Naive thymus-derived CD4-positive, alpha-beta T cell (primary cell): ENCODE measurements around the gene STXBP2. TPM values are rescaled to one million over a fixed set of nuclear protein-coding genes. Genes with fewer than 3 reads are reported as not detected.

Source experiments
- ATAC-seq: fragments of 150-1000 bp; cut with Tn5 transposase; 2 replicates; pipeline ENCODE4 v1.10.0; 2021; ENCODE audit warnings: mild to moderate bottlenecking, moderate library complexity
- CTCF ChIA-PET: fragments of 350-600 bp; sonication (Branson Sonifier 250); formaldehyde crosslinking; loops from one replicate; lab custom pipeline; 2021; ENCODE audit warnings: antibody characterized with exemption; lab: Charles Lee
- POLR2A ChIA-PET: fragments of 350-600 bp; sonication (Branson Sonifier 250); formaldehyde crosslinking; loops from one replicate; lab custom pipeline; 2021; ENCODE audit warnings: antibody characterized with exemption, inconsistent platforms; lab: Charles Lee
- DNase-seq, 9 donors: peaks; one replicate each; pipeline versions ENCODE4 v3.0.0 to v3.0.0-alpha.2; 2020 to 2022; ENCODE audit warnings: mixed read lengths in 1 of 9
- H3K27ac ChIP-seq: one replicate; pipeline ENCODE4 v1.7.0; 2013; ENCODE audit warnings: mild to moderate bottlenecking, low read depth, low read length, moderate library complexity
- H3K27me3 ChIP-seq, 2 donors: one replicate each; pipeline ENCODE4 v1.7.0; 2013; ENCODE audit warnings: low read length in 2 of 2, mild to moderate bottlenecking in 2 of 2, moderate library complexity in 2 of 2; ENCODE audit not compliant: control insufficient read depth in 2 of 2, insufficient read depth in 2 of 2
- H3K36me3 ChIP-seq, 3 experiments: 1 replicate in 2 of 3; 2 replicates in 1 of 3; pipeline ENCODE4 v1.7.0; 2013; ENCODE audit warnings: low read length in 3 of 3, mild to moderate bottlenecking in 3 of 3, moderate library complexity in 1 of 3; ENCODE audit not compliant: insufficient read depth in 3 of 3, control insufficient read depth in 2 of 3
- H3K4me1 ChIP-seq, 2 donors: one replicate each; pipeline ENCODE4 v1.7.0; 2013; ENCODE audit warnings: low read length in 2 of 2, mild to moderate bottlenecking in 2 of 2, moderate library complexity in 1 of 2; ENCODE audit not compliant: control insufficient read depth in 2 of 2, insufficient read depth in 2 of 2
- H3K4me3 ChIP-seq: 2 replicates; pipeline ENCODE4 v1.7.0; 2013; ENCODE audit warnings: mild to moderate bottlenecking, low read length
- H3K9me3 ChIP-seq, 3 experiments: 1 replicate in 2 of 3; 2 replicates in 1 of 3; pipeline ENCODE4 v1.7.0; 2013; ENCODE audit warnings: low read length in 3 of 3; ENCODE audit not compliant: control insufficient read depth in 2 of 3
- H3K27ac Mint-ChIP-seq, 9 donors: one replicate each; pipeline ENCODE4 v1.8.0; 2020 to 2022; ENCODE audit warnings: mixed read lengths in 9 of 9, mild to moderate bottlenecking in 8 of 9, moderate library complexity in 5 of 9, inconsistent platforms in 2 of 9
- H3K27me3 Mint-ChIP-seq, 5 donors: one replicate each; pipeline ENCODE4 v1.8.0; 2021 to 2022; ENCODE audit warnings: mixed read lengths in 5 of 5, mild to moderate bottlenecking in 1 of 5
- H3K36me3 Mint-ChIP-seq, 5 donors: one replicate each; pipeline ENCODE4 v1.8.0; 2020 to 2022; ENCODE audit warnings: mixed read lengths in 5 of 5, mild to moderate bottlenecking in 3 of 5, inconsistent platforms in 1 of 5
- H3K4me1 Mint-ChIP-seq, 7 donors: one replicate each; pipeline ENCODE4 v1.8.0; 2020 to 2022; ENCODE audit warnings: mixed read lengths in 7 of 7, mild to moderate bottlenecking in 3 of 7, inconsistent platforms in 1 of 7
- H3K4me3 Mint-ChIP-seq, 10 donors: one replicate each; pipeline ENCODE4 v1.8.0; 2020 to 2022; ENCODE audit warnings: mild to moderate bottlenecking in 10 of 10, mixed read lengths in 10 of 10, moderate library complexity in 6 of 10, inconsistent platforms in 2 of 10
- H3K9me3 Mint-ChIP-seq, 11 donors: one replicate each; pipeline ENCODE4 v1.8.0; 2020 to 2022; ENCODE audit warnings: mixed read lengths in 11 of 11, mild to moderate bottlenecking in 4 of 11, inconsistent platforms in 1 of 11, moderate library complexity in 1 of 11
- intact Hi-C, 2 donors: fragments of 100-400 bp; cut with micrococcal nuclease; formaldehyde crosslinking; loops; one replicate each; pipeline ENCODE4 v1.15.1; 2023
- polyA plus RNA-seq, 2 donors: library from polyadenylated mRNA; unstranded; fragments of 300-500 nt; fragmentation: Illumina TruSeq; gene quantifications; one replicate each; pipeline ENCODE4 v1.2.3, GENCODE V29; 2021
- total RNA-seq, 6 experiments: library from RNA in 5 of 6; stranded (reverse) in 5 of 6; gene quantifications; 1 replicate in 5 of 6; 2 replicates in 1 of 6; pipeline ENCODE4 v1.2.3 and lab custom pipeline; 2021 to 2026

Gene STXBP2
- total and polyA plus RNA-seq, 7 experiments from 2014 or later = 52.8 to 411 (median 176) TPM

GRCh38 chr19:7605490-7606222, 31.3 kb upstream of the STXBP2 start:
- Histone ChIP-seq H3K27ac (no peak overlapping the region), H3K4me3 (no peak overlapping the region), H3K4me1 (no peaks in the 10 kb centered on the region), H3K9me3 (no peaks in the 10 kb centered on the region), H3K27me3 (no peaks in the 10 kb centered on the region), H3K36me3 (no peaks in the 10 kb centered on the region)
- CTCF ChIA-PET = interaction anchor here (1.1 kb wide), 1 partner anchor 37 kb away, joined by 4 read pairs; no protein-coding TSS in a partner anchor
- no peaks in the 10 kb centered on the region for H3K36me3 Mint-ChIP-seq
- no peak overlapping the region for H3K4me3 Mint-ChIP-seq
- no peak for DNase-seq
- H3K9me3 Mint-ChIP-seq = peaks cover 0 to 4% (median 0%) of the 10 kb centered on the region in 11 donors
- no peak overlapping the region for H3K27ac Mint-ChIP-seq
- H3K27me3 Mint-ChIP-seq = peaks cover 2 to 22% (median 11%) of the 10 kb centered on the region in 5 donors
- ATAC-seq = peak; percentile 71
- intact Hi-C loops = no loop called here
- POLR2A ChIA-PET = no interaction called here
- H3K4me1 Mint-ChIP-seq = peaks cover 0 to 6% (median 0%) of the 10 kb centered on the region in 7 donors

GRCh38 chr19:7606289-7606688, 30.6 kb upstream of the STXBP2 start:
- Histone ChIP-seq H3K4me1 (no peaks in the 10 kb centered on the region), H3K27me3 (no peaks in the 10 kb centered on the region), H3K9me3 (no peaks in the 10 kb centered on the region), H3K36me3 (no peaks in the 10 kb centered on the region), H3K4me3 (no peak overlapping the region), H3K27ac (no peak overlapping the region)
- peaks cover 2 to 22% (median 11%) of the 10 kb centered on the region in 5 donors for H3K27me3 Mint-ChIP-seq
- CTCF ChIA-PET = no interaction called here
- POLR2A ChIA-PET = no interaction called here
- intact Hi-C loops = no loop called here
- H3K36me3 Mint-ChIP-seq = no peaks in the 10 kb centered on the region
- H3K9me3 Mint-ChIP-seq = peaks cover 0 to 4% (median 0%) of the 10 kb centered on the region in 11 donors
- ATAC-seq (no peak), DNase-seq (no peak)
- no peak overlapping the region for H3K27ac Mint-ChIP-seq
- H3K4me1 Mint-ChIP-seq = peaks cover 0 to 6% (median 0%) of the 10 kb centered on the region in 7 donors
- H3K4me3 Mint-ChIP-seq = no peak overlapping the region

DNA sequence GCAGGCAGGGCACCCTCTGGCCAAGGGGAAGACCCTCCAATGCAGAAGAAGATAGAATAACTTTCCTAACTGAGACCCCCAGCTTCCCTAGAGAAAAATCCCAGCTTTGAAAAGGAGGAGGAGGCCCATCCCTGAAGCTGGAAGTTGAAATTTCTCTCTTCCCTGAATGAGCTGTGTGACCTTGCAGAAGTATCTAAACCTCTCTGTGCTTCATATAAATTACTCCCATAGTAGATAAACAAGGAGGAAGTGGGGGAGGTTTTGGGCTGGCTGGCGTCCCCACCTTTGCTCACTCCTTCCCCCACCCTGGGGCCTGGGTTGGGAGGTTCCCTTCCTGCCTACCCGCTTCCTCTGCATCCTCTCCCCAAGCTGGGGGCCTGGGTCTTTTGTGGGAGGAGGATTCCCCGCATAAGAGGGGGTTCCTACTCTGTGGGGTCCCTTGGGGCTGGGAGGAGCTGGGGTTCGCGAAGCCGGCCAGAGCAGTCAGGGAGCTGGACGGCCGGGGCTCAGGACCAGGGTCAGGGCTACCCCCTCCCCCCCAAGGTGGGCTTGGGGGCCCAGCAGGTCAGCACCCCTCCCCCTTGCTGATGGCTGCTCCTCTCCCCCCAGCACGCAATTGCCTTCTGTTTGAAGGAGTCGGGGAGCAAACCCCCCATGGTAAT, 29.6 kb upstream of the STXBP2 start:
- Histone ChIP-seq H3K27ac (no peak overlapping the region), H3K4me1 (no peaks in the 10 kb centered on the region), H3K36me3 (no peaks in the 10 kb centered on the region), H3K9me3 (no peaks in the 10 kb centered on the region), H3K27me3 (no peaks in the 10 kb centered on the region), H3K4me3 (no peak overlapping the region)
- no peaks in the 10 kb centered on the region for H3K36me3 Mint-ChIP-seq
- peaks cover 0 to 5% (median 0%) of the 10 kb centered on the region in 7 donors for H3K4me1 Mint-ChIP-seq
- H3K27ac Mint-ChIP-seq = no peak overlapping the region
- ATAC-seq (no peak), DNase-seq (no peak)
- peaks cover 0 to 4% (median 0%) of the 10 kb centered on the region in 11 donors for H3K9me3 Mint-ChIP-seq
- CTCF ChIA-PET = no interaction called here
- no peak overlapping the region for H3K4me3 Mint-ChIP-seq
- POLR2A ChIA-PET = no interaction called here
- intact Hi-C loops = no loop called here
- peaks cover under 1 to 15% (median 5%) of the 10 kb centered on the region in 5 donors for H3K27me3 Mint-ChIP-seq

- intact Hi-C loops = no loop called here
- H3K36me3 Mint-ChIP-seq = no peaks in the 10 kb centered on the region
- Histone ChIP-seq H3K4me3 (no peak overlapping the region), H3K27me3 (no peaks in the 10 kb centered on the region), H3K4me1 (no peaks in the 10 kb centered on the region), H3K27ac (no peak overlapping the region), H3K36me3 (no peaks in the 10 kb centered on the region), H3K9me3 (no peaks in the 10 kb centered on the region)
- peaks cover 0 to 9% (median 4%) of the 10 kb centered on the region in 5 donors for H3K27me3 Mint-ChIP-seq
- ChIA-PET POLR2A (no interaction called here), CTCF (no interaction called here)
- DNase-seq (no peak), ATAC-seq (no peak)
- H3K9me3 Mint-ChIP-seq = peaks cover 0 to 4% (median 0%) of the 10 kb centered on the region in 11 donors
- H3K27ac Mint-ChIP-seq = no peak overlapping the region
- H3K4me3 Mint-ChIP-seq = no peak overlapping the region
- peaks cover 0 to 4% (median 0%) of the 10 kb centered on the region in 7 donors for H3K4me1 Mint-ChIP-seq
Observed at GRCh38 chr19:7607874-7608560, 28.9 kb upstream of the STXBP2 start.

- intact Hi-C loops = no loop called here
- no peak for DNase-seq
- Histone ChIP-seq H3K4me3 (no peak overlapping the region), H3K27ac (no peak overlapping the region), H3K4me1 (no peaks in the 10 kb centered on the region), H3K27me3 (no peaks in the 10 kb centered on the region), H3K9me3 (no peaks in the 10 kb centered on the region), H3K36me3 (no peaks in the 10 kb centered on the region)
- Mint-ChIP-seq H3K36me3 (no peaks in the 10 kb centered on the region), H3K9me3 (peaks cover 0 to 1% (median 0%) of the 10 kb centered on the region in 11 donors), H3K4me3 (no peak overlapping the region), H3K27me3 (no peaks in the 10 kb centered on the region), H3K4me1 (peaks cover 0 to 2% (median 0%) of the 10 kb centered on the region in 7 donors), H3K27ac (no peak overlapping the region)
- ATAC-seq = no peak
- CTCF ChIA-PET = no interaction called here
- POLR2A ChIA-PET = no interaction called here
Observed at GRCh38 chr19:7610491-7611240, 26.2 kb upstream of the STXBP2 start.

GRCh38 chr19:7611541-7612279, 25.2 kb upstream of the STXBP2 start:
- Mint-ChIP-seq H3K4me3 (no peak overlapping the region), H3K36me3 (no peaks in the 10 kb centered on the region), H3K9me3 (no peaks in the 10 kb centered on the region), H3K4me1 (no peaks in the 10 kb centered on the region), H3K27me3 (no peaks in the 10 kb centered on the region), H3K27ac (no peak overlapping the region)
- Histone ChIP-seq H3K9me3 (no peaks in the 10 kb centered on the region), H3K27ac (no peak overlapping the region), H3K27me3 (no peaks in the 10 kb centered on the region), H3K4me1 (no peaks in the 10 kb centered on the region), H3K4me3 (no peak overlapping the region), H3K36me3 (no peaks in the 10 kb centered on the region)
- ChIA-PET POLR2A (no interaction called here), CTCF (no interaction called here)
- intact Hi-C loops = no loop called here
- ATAC-seq (no peak), DNase-seq (no peak)
